Heart left ventricle (tissue), 16 donors: ENCODE data around the gene PODXL2. TPM values are rescaled to one million over a fixed set of nuclear protein-coding genes. Genes with fewer than 3 reads are reported as not detected.

Experiments used
- ATAC-seq, 4 donors: fragments of 200-7000 bp; cut with Tn5 transposase; one replicate each; pipeline ENCODE4 v1.9.1; 2020 to 2022; ENCODE audit warnings: moderate library complexity in 4 of 4, mild to moderate bottlenecking in 3 of 4, moderate number of reproducible peaks in 1 of 4
- DNase-seq, 5 donors: peaks; one replicate each; pipeline ENCODE4 v3.0.0-alpha.2; 2020
- H3K27ac ChIP-seq, 12 donors: fragments of 200-600 bp; sonication (generic) in 4 of 12; one replicate each; pipeline versions ENCODE4 v1.5.0 to v1.8.0; 2016 to 2022; ENCODE audit warnings: mild to moderate bottlenecking in 2 of 12
- H3K27me3 ChIP-seq, 9 donors: fragments of 200-600 bp; sonication (generic) in 2 of 9; one replicate each; pipeline versions ENCODE4 v1.5.1 to v1.8.0; 2016 to 2022; ENCODE audit warnings: mild to moderate bottlenecking in 3 of 9
- H3K36me3 ChIP-seq, 9 donors: fragments of 200-600 bp; sonication (generic) in 2 of 9; one replicate each; pipeline versions ENCODE4 v1.5.0 to v1.8.0; 2018 to 2022; ENCODE audit warnings: mild to moderate bottlenecking in 2 of 9
- H3K4me1 ChIP-seq, 12 donors: fragments of 200-600 bp; sonication (generic) in 4 of 12; one replicate each; pipeline versions ENCODE4 v1.5.0 to v1.8.0; 2016 to 2022; ENCODE audit warnings: mild to moderate bottlenecking in 3 of 12
- H3K4me3 ChIP-seq, 12 donors: fragments of 200-600 bp; sonication (generic) in 4 of 12; one replicate each; pipeline versions ENCODE4 v1.5.0 to v1.8.0; 2017 to 2022; ENCODE audit warnings: mild to moderate bottlenecking in 9 of 12, moderate library complexity in 4 of 12
- H3K9me3 ChIP-seq, 12 donors: fragments of 200-600 bp; sonication (generic) in 4 of 12; one replicate each; pipeline versions ENCODE4 v1.5.0 to v1.8.0; 2016 to 2022; ENCODE audit warnings: mild to moderate bottlenecking in 1 of 12
- POLR2A ChIP-seq, 2 donors: fragments of 450-650 bp; IDR thresholded peaks; one replicate each; pipeline ENCODE4 v1.6.1; 2017; ENCODE audit warnings: antibody characterized with exemption in 2 of 2, mild to moderate bottlenecking in 2 of 2, moderate library complexity in 2 of 2
- WGBS, 4 donors: extraction: QIAGEN DNeasy Blood & Tissue Kit in 2 of 4; methylation state at CpG; one replicate each; pipeline versions ENCODE4 v1.1.5 to v1.1.7; 2013 to 2018; 5-methylcytosine and 5-hydroxymethylcytosine counted together
- intact Hi-C, 10 donors: fragments of 100-400 bp; cut with DNase I; formaldehyde crosslinking; loops; one replicate each; pipeline versions ENCODE4 v1.11.1 to v1.14.2; 2022
- polyA plus RNA-seq, 2 donors: library from polyadenylated mRNA; stranded (reverse); fragments of 200-250 nt; gene quantifications; one replicate each; pipeline ENCODE4 v1.2.3, GENCODE V29; 2013
- total RNA-seq, 9 donors: library from RNA; depleted of rRNA in 2 of 9; stranded (reverse); fragments of >200 nt in 2 of 9; fragmentation: NEBNext Ultra II Directional in 3 of 9; extraction: Animal tissue kit (Norgen Biotek cat#: 25700) in 3 of 9; gene quantifications; one replicate each; pipeline versions ENCODE4 v1.1.0 to v1.2.4, GENCODE V29; 2016 to 2023
- TF ChIP-seq, protein P1 (sequence below), 12 donors: fragments of 200-600 bp; sonication (generic) in 4 of 12; IDR thresholded peaks; one replicate each; pipeline versions ENCODE4 v1.5.0 to v1.8.0; 2018 to 2022; ENCODE audit warnings: antibody characterized with exemption in 12 of 12, mild to moderate bottlenecking in 5 of 12
- donor health status: ischemic (EF 13 %, LVEDD 7.1; RV severe dilation, severe dysfunction).
- donor health status: healthy with polysubstance abuse.
- donor health status: DM: no; HTN: yes; CAD: no.
- donor health status: DM: no; HTN: no; CAD: no.
- donor health status: ischemic (EF 25% LVEDD 6.9; RV normal size, moderate dysfunction).
- donor health status: ischemic (EF 25% LVEDD 5.7; RV mildly dilated, moderate dysfunction).
- donor health status: healthy.
- donor health status: DM: yes; HTN: yes; CAD: no.
- donor health status: ischemic (EF 35%, LVEDD 5.7; RV mildly dilated, moderate dysfunction).
- donor health status: nonischemic (EF 11% LVEDD 7.7; RV severe dilation, severe dysfunction).
- donor health status: DM: yes; HTN: yes; CAD: no.
- donor health status: PGD.
- donor health status: ischemic (EF 29% LVEDD 5.4; RV normal size, mild dysfunction).
- donor health status: nonischemic (EF 23%, LVEDD 6.1; RV moderate dilation, normal function).

Gene PODXL2
- total and polyA plus RNA-seq, 11 donors = 0.72 to 4.1 (median 2.1) TPM

DNA sequence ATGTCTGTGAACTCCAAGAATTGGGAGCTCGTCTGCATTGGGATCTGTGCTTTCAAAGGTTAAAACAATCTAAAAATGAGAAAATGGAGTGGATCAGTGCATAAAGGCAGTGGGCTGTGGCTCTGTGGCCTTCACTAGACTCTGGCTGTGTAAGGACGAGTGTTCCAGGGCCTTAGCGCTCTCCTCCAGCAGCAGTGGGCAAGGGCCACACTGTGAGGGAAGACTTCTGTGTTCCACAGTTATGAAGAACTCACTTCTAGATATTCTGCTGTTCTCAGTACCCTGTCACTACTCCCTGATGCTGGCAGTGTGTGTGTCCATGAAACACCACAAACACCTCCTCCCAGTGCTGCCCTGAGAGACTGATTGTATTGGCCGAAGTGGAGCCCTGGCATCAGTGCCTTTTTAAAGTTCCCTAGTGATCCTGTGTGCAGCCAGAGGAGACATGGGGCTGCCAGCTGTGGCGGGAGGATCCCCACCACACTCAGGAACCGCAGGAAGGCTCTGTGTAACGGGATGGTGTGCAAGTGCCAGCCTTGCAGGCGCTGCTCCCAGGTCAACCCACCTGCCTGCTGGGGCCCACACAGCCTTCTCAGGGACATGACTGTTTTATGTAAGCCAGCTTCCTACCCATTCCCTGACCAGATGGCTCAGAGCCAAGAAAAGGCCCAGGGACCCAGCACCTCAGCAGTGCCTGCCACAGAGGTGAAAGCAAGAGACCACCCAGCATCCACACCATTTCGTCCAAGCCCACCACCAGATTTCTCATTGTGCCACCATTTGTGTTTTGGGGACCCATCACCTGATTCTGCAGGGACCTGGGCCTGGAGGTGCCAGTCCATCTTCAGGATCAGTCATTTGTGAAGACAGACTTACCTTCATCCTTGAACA lies 84.1 kb downstream of the PODXL2 start:
- intact Hi-C loops = no loop called here
- Histone ChIP-seq H3K4me3 (peak overlapping the region in 1 of 12 donors; percentile 21), H3K27me3 (no peaks in the 10 kb centered on the region), H3K9me3 (no peaks in the 10 kb centered on the region), H3K27ac (peak overlapping the region; percentile 59 to 95 (median 78)), H3K4me1 (peaks cover 15 to 100% (median 71%) of the 10 kb centered on the region in 12 donors), H3K36me3 (peaks cover 0 to 61% (median 6%) of the 10 kb centered on the region in 9 donors)
- ATAC-seq (peak in 2 of 4 donors; percentile 1 to 12), DNase-seq (peak in 1 of 5 donors; percentile 23)
- WGBS, 4 donors = 66 to 78% (median 67%) methylated on average over 5 to 9 of the region's 9 CpGs
- TF ChIP-seq, protein P1, sequence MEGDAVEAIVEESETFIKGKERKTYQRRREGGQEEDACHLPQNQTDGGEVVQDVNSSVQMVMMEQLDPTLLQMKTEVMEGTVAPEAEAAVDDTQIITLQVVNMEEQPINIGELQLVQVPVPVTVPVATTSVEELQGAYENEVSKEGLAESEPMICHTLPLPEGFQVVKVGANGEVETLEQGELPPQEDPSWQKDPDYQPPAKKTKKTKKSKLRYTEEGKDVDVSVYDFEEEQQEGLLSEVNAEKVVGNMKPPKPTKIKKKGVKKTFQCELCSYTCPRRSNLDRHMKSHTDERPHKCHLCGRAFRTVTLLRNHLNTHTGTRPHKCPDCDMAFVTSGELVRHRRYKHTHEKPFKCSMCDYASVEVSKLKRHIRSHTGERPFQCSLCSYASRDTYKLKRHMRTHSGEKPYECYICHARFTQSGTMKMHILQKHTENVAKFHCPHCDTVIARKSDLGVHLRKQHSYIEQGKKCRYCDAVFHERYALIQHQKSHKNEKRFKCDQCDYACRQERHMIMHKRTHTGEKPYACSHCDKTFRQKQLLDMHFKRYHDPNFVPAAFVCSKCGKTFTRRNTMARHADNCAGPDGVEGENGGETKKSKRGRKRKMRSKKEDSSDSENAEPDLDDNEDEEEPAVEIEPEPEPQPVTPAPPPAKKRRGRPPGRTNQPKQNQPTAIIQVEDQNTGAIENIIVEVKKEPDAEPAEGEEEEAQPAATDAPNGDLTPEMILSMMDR (IDR thresholded peaks at IDR 0.05) = no peak
- no peak for TF ChIP-seq POLR2A (IDR thresholded peaks at IDR 0.05)

DNA sequence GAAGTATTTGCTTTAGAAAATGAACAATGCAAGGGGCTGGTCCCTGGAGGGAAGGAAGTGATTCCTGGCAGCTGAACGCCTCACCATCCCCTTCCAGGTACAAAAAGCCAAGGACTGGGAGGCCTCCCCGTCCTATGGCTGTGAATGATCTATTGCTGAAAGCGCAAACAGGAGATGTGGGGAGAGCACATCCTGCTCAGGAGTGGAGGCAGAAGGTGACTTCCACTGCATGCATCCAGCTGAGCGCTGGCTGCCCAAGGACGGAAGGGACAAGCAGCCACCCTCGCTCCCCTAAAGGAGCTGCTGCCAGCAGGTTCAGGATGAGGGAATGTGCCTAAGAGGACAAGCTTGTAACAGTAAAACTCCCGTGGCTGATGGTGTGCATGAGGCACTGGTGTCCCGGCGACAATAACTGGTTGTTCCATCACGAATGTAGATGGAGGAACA lies 85.2 kb downstream of the PODXL2 start:
- ATAC-seq (peak; percentile 61 to 87 (median 66)), DNase-seq (peak in 3 of 5 donors; percentile 58 to 69 (median 62))
- peak overlapping the region; percentile 59 to 95 (median 78) for H3K27ac ChIP-seq
- no peaks in the 10 kb centered on the region for H3K27me3 ChIP-seq
- no peak for TF ChIP-seq POLR2A (IDR thresholded peaks at IDR 0.05)
- TF ChIP-seq, protein P1 (IDR thresholded peaks at IDR 0.05) = no peak
- 55 to 69% (median 64%) methylated on average over 10 of the region's 10 CpGs for WGBS, 4 donors
- H3K9me3 ChIP-seq = no peaks in the 10 kb centered on the region
- no peak overlapping the region for H3K4me3 ChIP-seq
- H3K36me3 ChIP-seq = peaks cover 0 to 63% (median 9%) of the 10 kb centered on the region in 9 donors
- intact Hi-C loops = loop anchor here in 1 of 10 donors (2.0 kb wide), 1 partner anchor 13 kb away; no protein-coding TSS in a partner anchor
- peaks cover 11 to 99% (median 72%) of the 10 kb centered on the region in 12 donors for H3K4me1 ChIP-seq

DNA sequence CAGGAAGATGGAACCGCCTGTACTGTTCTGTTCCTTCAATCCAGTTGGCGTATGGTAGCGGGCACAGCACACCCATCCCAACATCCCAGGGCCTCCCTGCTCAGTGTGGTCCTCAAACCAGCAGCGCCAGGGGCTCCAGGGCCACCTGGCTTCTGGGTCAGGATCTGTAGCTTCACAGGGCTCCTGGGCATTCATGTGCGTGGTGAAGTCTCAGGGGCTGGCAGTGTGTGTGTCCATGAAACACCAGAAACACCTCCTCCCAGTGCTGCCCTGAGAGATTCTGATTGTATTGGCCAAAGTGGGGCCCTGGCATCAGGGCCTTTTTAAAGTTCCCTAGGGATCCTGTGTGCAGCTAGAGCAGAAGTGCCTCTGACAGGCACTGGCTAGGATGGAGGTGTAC lies 85.9 kb downstream of the PODXL2 start:
- 86 to 98% (median 94%) methylated on average over 2 to 5 of the region's 5 CpGs for WGBS, 4 donors
- peak overlapping the region; percentile 59 to 95 (median 78) for H3K27ac ChIP-seq
- H3K36me3 ChIP-seq = peaks cover 0 to 63% (median 12%) of the 10 kb centered on the region in 9 donors

More for the DNA sequence above, 85.9 kb downstream of the PODXL2 start:
- intact Hi-C loops = loop anchor here in 1 of 10 donors (2.0 kb wide), 1 partner anchor 14 kb away; no protein-coding TSS in a partner anchor
- peak in 1 of 5 donors; percentile 8 for DNase-seq
- H3K4me3 ChIP-seq = no peak overlapping the region
- H3K27me3 ChIP-seq = no peaks in the 10 kb centered on the region
- no peaks in the 10 kb centered on the region for H3K9me3 ChIP-seq
- H3K4me1 ChIP-seq = peaks cover 11 to 97% (median 68%) of the 10 kb centered on the region in 12 donors
- ATAC-seq = no peak
- TF ChIP-seq POLR2A (IDR thresholded peaks at IDR 0.05) = no peak
- TF ChIP-seq, protein P1 (IDR thresholded peaks at IDR 0.05) = no peak
